ENCODE data around the gene HECA.
"Not testable (repeated sequence)": the region's sequence is repeated elsewhere in the genome, so short reads cannot be mapped to it uniquely, and the experiment has no call there.

The HECA gene, protein sequence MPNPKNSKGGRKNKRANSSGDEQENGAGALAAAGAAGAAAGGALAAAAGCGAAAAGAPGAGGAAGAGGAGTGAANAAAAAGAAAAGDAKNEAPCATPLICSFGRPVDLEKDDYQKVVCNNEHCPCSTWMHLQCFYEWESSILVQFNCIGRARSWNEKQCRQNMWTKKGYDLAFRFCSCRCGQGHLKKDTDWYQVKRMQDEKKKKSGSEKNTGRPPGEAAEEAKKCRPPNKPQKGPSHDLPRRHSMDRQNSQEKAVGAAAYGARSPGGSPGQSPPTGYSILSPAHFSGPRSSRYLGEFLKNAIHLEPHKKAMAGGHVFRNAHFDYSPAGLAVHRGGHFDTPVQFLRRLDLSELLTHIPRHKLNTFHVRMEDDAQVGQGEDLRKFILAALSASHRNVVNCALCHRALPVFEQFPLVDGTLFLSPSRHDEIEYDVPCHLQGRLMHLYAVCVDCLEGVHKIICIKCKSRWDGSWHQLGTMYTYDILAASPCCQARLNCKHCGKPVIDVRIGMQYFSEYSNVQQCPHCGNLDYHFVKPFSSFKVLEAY

DNA sequence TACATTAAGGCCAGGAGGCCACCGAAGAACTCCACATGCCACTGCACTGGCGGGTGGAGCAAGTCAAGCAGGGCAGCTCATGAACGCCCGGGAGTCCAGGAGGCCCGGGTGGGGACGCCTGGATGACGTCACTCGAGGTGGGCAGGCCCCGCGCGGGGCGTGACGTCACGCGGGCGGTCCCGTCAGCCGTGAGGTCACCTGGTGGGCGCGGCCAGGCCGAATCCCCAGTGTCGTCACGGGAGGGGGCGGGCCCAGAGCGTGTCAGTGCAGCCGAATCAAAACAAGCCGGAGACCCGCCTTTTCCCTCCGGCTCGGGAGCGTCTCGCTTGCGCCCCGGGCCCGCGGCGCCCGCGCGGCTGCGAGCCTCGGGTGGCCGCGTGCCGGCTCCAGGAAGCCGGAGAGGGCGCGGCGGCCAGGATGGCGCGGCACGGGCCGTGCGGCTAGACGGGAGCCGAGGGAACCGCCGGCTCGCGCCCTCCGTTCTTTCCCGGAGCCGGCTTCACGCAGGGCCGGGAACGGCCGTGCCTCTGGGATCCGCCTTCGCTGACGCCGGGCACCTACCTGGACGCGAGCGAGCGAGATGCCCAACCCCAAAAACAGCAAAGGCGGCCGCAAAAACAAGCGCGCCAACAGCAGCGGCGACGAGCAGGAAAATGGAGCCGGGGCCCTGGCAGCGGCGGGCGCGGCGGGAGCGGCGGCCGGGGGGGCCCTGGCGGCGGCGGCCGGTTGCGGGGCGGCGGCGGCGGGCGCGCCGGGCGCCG lies at the start of gene HECA:
TSS of gene HECA (plus strand) at position 264 of the 761 bp plus-strand sequence. CDS start at position 581, 317 bp downstream.
- DNase-seq (ENCODE audit: low read depth in 2 of 2), result peak; percentile 97 to 99

DNA sequence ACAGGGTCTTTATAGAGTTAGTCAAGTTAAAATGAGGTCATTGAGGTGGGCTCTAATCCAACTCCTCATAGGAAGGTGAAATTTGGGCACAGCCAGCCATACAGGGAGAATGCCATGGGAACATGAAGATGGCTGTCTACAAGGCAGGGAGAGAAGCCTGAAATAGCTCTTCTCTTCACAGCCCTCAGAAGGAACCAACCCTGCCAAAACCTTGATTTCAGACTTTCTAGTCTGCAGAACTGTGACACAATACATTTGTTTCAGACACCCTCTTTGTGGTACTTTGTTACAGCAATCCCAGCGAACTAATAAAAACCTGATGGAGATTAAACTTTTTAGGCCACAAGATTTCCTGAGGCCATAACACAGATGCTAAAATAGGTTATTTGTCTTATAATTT lies 43.1 kb upstream of the HECA start:
- no peak for DNase-seq (ENCODE audit: low read depth in 2 of 2)

DNA sequence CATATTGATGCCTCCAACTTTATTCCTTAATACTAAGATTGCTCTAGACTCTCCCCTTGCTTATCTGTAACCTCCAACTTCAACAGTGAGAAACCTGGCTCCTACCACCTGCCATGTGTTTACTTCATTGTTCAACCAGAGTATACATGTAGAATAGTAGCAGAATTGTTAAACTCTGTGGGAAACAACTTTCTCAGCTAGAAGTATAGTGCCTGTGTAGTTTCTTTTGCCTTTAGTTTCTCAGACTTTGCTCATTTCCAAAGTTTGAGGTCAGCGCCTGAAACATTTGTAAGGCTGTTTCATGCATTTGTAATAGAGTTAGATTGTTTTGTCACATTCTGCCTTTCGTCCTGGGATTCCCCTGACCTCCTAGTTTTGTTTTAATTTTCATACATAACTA lies 34.9 kb upstream of the HECA start:
- no peak for DNase-seq (ENCODE audit: low read depth in 2 of 2)

DNA sequence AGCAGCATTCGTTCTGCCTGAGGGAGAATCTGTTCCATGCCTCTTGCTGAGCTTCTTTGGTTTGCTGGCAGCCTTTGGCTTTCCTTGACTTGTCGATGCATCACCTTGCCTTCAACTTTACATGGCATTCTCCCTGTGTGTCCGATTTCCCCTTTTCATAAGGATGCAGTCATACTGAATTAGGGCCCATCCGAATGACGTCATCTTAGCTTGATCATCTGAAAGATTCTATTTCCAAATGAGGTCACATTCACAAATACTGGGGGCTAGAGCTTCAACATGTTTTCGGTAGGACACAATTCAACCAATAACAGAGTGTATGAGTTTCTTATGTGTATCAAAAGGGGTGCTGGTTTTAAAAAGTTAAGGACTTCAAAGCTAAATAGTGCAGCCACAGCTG lies 27.8 kb upstream of the HECA start:
- no peak for DNase-seq (ENCODE audit: low read depth in 2 of 2)

DNA sequence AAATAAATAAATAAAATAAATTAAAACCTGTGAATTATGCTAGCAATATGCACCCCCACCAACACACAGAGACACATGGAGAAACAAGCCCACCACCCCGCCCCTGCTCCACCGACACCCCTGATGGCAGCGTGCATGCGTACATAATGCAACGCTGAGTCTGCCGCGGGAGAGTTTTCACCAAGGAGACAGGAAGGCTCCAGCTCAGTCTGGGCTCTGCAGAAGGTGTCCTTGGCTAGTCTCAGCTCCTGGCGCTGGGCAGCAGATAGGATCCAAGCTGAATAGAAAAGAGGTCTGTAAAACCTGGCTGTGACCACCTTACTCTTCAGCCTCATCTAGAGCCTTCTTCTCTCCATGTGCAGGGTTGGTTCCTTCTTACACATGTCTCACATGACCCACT lies 26.5 kb upstream of the HECA start:
- DNase-seq (ENCODE audit: low read depth in 2 of 2), result no peak

DNA sequence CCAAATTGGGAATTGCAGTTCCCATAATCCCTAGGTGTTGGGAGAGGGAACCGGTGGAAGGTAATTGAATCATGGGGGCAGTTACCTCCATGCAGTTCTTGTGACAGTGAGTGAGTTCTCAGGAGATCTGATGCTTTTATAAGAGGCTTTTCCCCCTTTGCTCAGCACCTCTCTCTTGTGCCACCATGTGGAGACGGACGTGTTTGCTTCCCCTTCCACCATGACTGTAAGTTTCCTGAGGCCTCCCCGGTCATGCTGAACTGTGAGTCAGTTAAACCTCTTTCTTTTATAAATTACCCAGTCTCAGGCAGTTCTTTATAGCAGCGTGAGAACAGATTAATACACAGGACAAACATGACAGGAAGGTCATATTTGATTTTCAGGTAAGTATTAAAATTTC lies 25.3 kb upstream of the HECA start:
- DNase-seq (ENCODE audit: low read depth in 2 of 2), result no peak

DNA sequence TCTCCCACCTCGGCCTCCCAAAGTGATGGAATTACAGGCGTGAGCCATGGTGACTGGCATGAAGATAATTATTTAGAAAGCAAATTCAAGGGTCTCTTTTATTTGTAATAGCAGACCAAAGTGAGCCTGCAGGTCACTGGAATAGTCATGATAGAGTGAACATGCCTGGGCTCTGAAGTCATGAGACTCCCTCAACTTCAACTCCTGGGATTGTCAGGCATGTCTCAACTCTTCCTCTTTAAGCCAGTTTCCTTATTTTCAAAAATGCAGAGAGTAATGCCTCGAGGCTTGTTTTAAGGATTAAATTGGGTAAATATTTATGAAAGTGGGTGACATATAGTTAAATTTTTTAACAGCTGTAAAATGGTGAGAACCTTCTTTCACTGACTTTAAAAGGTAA lies 22.7 kb upstream of the HECA start:
- DNase-seq (ENCODE audit: low read depth in 2 of 2), result no peak

DNA sequence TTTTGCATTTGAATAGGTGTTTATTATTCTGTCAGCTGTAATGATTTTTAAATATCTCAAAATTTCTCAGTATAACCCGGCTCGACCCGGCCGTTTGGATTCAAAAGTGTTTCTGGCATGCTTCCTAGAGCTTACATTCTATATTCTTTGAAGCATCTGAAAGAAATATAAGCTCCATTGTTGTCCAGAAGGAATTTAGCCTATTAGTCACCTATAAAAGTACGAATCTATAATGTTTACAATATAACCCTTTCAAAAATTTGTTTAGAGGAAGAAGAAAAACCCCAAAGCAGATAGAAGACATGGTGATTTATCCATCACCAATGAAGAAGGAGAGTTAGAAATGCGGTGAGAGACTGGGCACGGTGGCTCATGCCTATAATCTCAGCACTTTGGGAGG lies 22.3 kb upstream of the HECA start:
- no peak for DNase-seq (ENCODE audit: low read depth in 2 of 2)

DNA sequence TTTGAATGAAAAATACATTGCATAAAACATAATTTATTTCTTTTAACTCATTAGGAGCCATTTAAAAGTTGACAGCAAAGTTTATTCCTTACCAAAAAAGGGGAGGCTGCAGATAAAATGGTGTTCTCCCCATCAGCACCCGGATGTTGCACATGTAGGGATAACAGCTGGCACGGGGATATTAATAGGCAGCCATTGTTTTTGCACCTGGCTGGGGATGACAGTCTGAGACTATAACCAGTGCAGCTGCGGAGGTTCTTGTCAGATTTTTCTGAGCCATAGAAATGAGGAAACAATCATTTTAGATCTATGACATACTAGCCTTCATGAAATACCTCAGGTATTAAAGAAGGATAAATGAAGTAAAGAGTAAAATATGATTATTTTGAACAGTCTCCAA lies 20.1 kb upstream of the HECA start:
- no peak for DNase-seq (ENCODE audit: low read depth in 2 of 2)

DNA sequence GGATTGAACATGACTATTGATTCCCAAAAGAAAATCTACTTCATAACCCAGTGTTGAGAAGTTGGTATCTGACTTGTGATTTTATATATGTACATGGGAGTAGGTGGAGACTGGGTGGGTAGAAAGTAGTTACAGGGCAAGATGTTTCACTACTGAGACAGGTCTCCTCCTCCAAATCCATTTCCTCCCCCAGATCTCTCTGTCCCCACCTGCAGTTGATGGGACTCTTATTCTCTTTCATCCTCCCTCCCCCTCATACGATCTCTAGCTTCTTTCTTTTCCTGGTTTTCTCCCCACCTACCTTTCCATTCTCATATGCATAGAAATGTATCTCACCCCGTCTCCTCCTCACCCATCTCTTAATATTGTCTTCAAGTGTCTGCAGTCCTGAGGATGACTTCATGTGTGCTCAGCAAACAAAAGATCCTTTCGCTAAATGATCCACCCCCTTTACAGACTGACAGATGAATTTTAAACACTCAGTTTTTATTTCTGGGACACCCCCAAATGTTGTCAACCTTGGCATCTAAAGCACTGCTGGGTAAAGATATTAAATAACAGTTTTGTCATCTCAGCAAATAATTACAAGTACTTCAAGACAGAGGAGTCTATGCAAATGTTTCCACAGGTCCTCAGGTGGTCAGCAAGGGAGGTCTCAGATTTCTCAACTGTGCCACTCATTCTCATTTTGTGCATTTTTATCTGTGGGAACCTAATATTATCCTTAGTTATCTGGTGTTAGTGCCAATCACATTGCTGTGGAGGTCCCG lies 18.7 kb upstream of the HECA start:
- DNase-seq (ENCODE audit: low read depth in 2 of 2), result no peak

DNA sequence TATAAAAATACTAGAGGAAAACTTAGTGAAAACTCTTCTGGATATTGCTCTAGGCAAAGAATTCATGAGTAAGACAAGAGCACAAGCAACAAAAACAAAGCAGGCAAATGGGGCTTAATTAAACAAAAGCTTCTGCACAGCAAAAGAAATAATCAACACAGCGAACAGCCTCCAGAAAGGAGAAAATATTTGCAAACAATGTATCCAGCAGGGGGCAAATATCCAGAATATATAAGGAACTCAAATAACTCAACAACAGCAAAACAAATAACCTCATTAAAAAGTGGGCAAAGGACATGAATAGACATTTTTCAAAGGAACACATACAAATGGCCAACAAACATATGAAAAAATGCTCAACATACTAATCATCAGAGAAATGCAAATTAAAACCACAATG lies 17.1 kb upstream of the HECA start:
- no peak for DNase-seq (ENCODE audit: low read depth in 2 of 2)

DNA sequence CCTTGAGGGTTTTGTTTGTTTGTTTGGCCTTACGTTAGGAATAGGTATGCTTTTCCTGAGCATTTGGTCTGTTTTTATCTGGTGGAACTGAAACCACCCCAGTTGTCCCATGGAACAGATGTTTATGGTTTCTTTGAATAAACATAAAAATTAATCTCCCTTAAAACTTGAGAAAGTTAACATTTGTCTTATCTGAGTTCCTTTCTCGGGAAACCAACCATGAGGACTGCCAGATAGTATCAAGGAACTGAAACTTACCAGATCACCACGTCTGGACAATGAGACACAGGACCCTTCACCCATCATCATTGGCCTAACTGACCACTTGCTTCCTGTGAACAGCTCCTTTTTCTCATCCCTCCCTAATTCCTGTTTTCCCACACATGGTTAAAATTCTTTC lies 15.3 kb upstream of the HECA start:
- no peak for DNase-seq (ENCODE audit: low read depth in 2 of 2)

DNA sequence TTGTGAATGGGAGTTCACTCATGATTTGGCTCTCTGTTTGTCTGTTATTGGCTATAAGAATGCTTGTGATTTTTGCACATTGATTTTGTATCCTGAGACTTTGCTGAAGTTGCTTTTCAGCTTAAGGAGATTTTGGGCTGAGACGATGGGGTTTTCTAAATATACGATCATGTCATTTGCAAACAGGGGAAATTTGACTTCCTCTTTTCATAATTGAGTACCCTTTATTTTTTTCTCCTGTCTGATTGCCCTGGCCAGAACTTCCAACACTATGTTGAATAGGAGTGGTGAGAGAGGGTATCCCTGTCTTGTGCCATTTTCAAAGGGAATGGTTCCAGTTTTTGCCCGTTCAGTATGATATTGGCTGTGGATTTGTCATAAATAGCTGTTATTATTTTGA lies 12.1 kb upstream of the HECA start:
- DNase-seq (ENCODE audit: low read depth in 2 of 2), result not testable (repeated sequence)

DNA sequence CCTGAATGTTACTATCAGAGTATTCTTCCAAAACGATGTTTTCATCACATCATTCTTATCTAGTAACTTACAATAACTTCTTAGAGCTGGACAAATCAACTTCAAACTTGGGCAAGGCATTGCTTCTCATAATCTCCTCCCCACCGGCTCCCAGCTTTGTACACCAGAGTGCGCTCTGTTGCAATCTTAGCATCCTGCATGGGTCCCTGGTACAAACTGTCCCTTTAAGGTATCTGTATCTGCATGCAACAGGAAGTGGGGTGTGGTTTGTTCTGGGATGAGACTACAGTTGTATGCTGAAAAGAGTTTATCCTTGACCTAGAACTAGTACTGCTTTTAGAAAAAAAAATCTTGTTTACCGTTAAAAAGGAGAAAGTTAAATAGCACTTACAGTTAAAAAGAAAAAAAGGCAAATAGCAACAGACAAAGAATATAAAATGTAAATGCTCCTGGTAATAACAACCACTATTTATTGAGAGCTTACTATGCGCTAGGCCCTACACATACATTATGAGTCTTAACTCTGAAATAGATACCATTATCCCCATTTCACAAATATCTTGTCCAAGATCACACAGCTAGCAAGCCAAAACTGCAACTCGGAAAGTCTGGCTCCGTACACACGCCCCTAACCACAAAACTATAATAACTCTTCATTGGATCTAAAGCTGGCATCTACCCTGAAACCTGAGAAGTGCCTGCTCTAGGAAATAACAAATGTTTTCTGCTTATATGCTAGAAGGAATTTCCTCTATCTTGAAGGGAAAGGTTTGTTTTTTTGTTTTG lies 9.8 kb upstream of the HECA start:
- peak; percentile 52 to 61 for DNase-seq (ENCODE audit: low read depth in 2 of 2)

DNA sequence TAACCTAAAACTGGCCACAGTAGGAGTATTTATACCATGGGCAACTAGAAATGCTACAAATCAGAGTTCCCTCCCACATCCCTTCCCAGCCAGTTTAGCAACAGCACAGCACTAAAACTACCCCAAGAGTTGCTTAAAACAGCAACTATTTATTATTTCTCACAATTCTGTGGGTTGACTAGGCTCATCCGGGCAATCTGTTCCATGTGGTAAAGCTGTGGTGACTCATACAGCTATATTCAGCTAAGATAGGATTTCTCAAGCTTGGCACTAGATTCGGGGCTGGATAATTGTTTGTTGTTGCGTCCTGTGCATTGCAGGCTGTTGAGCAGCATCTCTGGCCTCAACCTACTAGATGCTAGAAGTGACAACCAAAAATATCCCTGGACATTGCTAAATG lies 8.6 kb upstream of the HECA start:
- DNase-seq (ENCODE audit: low read depth in 2 of 2), result no peak

DNA sequence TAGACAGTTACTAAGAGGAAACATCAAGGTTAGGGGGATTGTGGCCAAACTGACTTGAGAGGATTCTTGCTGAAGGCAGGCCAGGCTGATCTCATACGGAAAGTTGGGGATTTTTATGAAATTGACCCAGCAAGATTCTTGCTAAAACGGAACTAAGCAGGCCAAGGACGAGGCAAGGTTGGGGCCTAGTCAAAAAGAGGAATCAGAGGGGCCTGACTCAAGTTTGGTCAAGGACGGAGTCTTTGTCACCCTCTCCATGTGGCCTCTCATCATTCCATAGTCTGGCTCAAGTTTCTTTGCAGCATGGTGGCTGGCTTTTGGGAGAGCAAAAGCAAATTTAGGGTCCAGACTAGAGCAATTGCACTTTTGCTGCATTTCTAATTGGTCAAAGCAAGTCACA lies 7.9 kb upstream of the HECA start:
- no peak for DNase-seq (ENCODE audit: low read depth in 2 of 2)

DNA sequence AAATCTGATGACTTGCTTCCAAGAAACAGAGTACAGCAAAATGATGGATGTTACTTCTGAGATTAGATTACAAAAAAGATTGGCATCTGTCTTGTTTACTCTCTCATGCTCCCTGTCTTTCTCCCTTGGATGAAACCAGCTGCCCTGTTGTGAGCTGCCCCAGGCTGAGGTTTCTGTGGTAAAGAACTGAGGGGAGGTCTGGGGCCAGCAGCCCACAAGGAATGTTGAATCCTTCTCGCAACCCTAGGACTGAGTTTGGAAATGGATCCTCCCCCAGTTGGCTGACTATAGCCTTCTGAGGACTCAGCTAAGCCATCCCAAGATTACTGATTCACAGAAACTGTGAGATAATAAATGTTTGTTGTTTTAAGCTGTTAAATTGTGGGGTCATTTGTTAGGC lies 5.6 kb upstream of the HECA start:
- DNase-seq (ENCODE audit: low read depth in 2 of 2), result no peak

DNA sequence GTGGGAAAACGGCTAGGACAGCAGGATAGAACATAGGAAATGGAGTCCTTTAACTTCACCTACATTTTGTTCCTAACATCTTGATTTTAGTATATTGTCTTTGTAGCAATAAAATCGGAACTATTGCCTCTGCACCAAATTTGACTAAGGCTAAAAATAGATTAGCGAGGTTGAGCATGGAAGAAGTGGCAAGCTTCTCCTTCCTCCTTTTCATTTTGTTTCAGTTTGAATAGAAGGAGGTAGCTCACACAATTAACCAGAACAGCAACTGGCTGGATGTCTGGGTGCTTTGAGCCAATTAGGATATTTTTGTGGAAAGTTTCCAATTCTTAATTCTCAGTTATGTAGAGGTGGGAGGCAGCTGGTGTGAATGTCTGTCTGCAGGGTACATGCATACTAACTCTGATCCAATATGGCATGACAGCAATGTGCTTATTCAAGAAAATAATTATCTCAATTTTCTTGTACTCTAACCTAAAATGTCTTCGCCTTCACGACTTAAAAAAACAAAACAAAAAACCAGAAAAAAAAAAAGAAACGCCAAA lies 3.1 kb upstream of the HECA start:
- DNase-seq (ENCODE audit: low read depth in 2 of 2), result no peak

DNA sequence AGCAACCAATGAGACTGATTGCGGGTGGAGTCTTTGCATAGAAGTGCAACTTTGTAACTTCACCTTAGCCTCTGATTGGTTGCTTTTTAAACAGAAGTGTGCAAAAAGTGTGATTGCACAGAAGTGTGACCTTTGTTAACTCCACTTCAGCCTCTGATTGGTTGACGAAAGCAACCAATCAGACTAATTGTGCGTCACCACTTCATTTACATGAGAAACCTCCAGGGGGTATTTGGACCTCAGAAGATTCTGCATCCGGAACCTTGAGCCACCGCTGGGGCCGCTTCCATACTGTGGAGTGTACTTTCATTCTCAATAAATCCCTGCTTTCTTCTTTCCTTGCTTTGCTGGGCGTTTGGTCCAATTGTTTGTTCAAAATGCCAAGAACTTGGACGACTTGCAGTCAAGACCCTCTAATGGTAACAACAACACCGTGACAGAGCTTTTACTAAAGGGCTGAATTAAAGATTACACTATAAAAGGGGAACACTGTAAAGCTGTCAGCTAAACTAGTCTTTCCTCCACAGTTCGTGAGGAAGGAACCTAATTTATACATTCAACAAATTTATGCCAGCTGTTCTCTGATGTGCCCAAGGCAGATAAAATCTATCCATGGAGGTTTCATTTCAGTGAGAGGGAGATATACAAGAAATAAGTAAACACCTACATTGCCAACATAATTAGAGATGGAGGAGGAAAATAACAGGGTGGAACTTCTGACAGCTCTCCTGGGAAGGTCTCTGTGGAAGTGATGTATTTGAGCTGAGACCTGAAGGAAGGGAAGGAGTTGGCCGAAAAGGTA lies 1.4 kb upstream of the HECA start:
- no peak for DNase-seq (ENCODE audit: low read depth in 2 of 2)

DNA sequence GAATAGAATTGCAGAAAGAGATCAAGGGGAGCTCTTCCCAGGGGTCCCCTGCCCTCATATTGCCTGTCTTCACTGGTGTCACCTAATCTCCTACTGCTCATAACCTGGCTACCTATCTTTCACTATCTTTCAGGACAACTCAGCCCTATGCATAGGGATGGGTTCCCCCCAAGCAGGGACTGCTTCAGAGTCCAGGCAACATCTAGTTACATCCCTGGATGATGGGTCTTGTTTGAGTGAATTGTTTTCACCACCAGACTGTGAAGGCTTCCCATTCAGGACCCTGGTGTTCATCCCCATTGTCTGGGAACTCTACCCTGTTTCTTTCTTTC lies 850 bp upstream of the HECA start:
- DNase-seq (ENCODE audit: low read depth in 2 of 2), result no peak

Data from activated CD4-positive, alpha-beta T cell treated with anti-CD3 and anti-CD28 coated beads for 24 hours (primary cell).